Coronary artery (tissue), 2 donors: ENCODE measurements around the gene SEMA4D.

Experiments
- DNase-seq: peaks from one replicate; pipeline ENCODE4 v3.0.0-alpha.2; 2017; ENCODE audit warnings: low spot score
- H3K27ac ChIP-seq, 2 donors: fragments of 200-600 bp; sonication (generic); one replicate each; pipeline ENCODE4 v1.5.1; 2016 to 2019
- H3K4me3 ChIP-seq: fragments of 200-600 bp; sonication (generic); 2 replicates; pipeline ENCODE4 v1.5.1; 2016; ENCODE audit warnings: mild to moderate bottlenecking, moderate library complexity
- TF ChIP-seq, protein P1 (sequence below): fragments of 200-600 bp; sonication (generic); IDR thresholded peaks from one replicate; pipeline ENCODE4 v1.5.1; 2019; ENCODE audit warnings: antibody characterized with exemption

Gene SEMA4D

DNA sequence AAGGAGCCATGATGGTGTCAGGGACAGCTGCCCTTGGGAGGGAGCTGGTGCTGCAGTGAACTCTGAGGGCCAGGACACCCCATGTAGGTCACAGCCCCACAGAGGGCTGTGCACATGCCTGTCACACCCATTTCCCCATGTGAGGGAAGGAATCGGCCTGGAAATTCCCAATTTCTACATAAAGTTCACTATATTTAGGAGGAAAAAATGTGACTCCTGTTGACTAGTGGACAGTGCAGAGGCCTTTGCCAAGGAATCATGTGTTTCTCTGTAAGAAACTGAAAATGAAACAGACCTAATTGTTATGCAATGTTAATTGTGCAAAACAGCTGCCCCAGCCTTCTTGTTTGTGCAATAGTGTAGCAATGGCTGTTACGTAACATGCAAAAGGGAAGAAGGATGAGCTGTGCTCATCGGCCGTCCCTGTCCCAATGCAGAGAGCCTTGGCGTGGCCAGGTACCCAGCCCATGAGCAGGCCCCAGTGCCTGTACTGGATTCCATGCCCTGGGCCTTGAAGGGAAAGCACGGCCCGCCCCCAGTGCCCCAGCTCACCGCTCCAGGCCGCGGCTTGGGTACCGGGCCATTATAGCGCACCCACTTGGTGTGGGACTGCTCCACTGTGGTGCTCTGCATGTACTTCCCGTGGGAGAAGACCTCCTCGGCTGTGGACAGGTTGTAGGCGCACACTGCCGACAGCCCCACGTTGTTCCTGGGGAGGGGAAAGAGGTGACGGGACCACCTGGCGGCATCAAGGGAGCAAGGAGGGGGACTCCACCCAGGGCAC lies 109.6 kb downstream of the SEMA4D start:
- TF ChIP-seq, protein P1, sequence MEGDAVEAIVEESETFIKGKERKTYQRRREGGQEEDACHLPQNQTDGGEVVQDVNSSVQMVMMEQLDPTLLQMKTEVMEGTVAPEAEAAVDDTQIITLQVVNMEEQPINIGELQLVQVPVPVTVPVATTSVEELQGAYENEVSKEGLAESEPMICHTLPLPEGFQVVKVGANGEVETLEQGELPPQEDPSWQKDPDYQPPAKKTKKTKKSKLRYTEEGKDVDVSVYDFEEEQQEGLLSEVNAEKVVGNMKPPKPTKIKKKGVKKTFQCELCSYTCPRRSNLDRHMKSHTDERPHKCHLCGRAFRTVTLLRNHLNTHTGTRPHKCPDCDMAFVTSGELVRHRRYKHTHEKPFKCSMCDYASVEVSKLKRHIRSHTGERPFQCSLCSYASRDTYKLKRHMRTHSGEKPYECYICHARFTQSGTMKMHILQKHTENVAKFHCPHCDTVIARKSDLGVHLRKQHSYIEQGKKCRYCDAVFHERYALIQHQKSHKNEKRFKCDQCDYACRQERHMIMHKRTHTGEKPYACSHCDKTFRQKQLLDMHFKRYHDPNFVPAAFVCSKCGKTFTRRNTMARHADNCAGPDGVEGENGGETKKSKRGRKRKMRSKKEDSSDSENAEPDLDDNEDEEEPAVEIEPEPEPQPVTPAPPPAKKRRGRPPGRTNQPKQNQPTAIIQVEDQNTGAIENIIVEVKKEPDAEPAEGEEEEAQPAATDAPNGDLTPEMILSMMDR: no peak
- Histone ChIP-seq H3K4me3 (no peak overlapping the region), H3K27ac (peak overlapping the region in 1 of 2 donors; percentile 72)
- DNase-seq: no peak

DNA sequence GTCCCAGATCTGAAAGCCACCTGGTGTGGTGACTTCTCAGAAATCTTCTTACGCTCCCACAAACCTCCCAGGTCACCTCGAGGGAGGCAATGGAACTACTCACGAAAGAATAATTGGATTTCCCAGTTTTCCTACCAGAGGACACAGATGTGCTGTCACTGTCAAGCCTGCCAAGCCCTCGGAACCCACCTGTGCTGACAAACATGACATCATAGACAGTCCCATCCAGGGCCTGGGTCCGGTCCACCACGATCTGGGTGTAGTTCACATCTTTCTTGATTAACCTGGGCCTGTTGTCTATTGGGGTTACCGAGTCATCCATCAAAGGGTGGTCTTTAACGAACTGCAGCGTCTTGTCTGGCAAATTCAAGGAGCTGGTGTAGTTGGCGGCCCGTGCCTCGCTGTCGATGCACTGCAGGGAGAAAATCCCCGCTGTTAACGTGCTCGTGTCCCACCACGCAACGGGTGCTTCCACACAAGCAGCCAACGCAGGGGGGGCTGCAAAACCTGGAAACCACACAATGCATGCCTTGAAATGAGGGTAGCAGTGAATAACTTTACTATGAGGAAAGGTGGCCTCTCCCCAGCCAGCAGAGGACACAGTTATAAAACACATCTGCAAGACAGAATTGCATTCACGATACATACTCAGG lies 110.6 kb downstream of the SEMA4D start:
- TF ChIP-seq, protein P1: no peak
- Histone ChIP-seq H3K4me3 (no peak overlapping the region), H3K27ac (peak overlapping the region in 1 of 2 donors; percentile 72)
- no peak for DNase-seq

DNA sequence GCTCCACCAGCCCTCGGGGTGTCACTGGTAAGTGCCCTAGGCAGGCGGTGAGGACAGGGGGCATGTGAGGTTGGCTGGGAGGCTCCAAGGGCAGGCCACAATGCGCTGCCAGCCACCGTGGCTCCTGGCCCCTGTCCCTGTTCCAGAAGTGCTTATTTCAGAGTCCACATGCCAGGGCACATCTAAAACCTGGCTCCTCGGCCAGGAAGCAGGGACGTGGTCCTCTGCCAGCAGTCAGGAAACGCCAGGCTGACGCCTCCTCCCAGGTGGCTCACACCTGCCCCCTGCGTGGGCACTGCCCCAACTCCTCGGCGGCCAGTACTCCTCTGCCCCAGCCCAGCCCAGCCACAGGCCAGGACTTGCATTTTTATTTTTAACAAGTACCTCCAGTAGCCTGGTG lies 111.1 kb downstream of the SEMA4D start:
- Histone ChIP-seq H3K27ac (no peak overlapping the region), H3K4me3 (no peak overlapping the region)
- TF ChIP-seq, protein P1: no peak
- DNase-seq: no peak

DNA sequence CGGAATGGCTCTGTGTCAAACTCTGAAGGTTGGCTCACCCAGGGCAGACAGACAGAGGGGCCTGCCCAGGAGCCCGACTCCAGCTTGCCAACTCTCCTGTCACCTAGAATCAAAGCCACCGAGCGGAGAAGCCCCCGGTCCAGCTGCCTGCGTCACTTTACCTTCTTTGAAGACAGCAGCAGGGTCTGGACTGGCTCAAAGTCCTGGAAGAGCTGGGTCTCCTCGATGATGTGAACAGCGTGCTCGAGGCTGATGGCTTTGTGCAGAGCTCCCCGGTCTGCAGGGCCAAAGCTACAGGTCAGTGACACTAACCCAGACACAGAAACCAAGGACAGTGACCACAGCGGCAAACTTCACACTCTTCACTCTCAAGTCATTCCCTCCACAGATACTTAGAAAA lies 111.7 kb downstream of the SEMA4D start:
- TF ChIP-seq, protein P1: no peak
- Histone ChIP-seq H3K4me3 (no peak overlapping the region), H3K27ac (no peak overlapping the region)
- DNase-seq: no peak

DNA sequence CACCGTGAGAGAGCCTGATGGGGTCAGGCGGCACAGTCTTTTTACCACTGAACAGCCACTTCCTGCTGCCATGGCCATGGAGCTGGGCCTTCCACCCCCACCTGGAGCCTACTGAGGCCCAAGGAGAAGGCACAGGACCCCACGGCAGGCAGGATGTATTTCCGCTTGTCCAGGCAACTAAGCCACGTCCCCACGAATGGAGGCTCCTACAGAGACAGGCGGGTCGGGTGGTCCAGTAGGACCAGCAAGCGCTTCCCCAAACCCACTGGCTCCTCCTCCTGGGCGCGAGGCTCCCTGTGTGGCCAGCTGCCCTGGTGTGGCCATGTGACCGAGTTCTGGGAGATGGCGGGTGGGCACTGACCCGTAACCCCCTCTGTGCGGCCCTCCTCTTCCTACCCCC lies 113.1 kb downstream of the SEMA4D start:
- no peak for DNase-seq
- no peak overlapping the region for H3K27ac ChIP-seq
- no peak overlapping the region for H3K4me3 ChIP-seq
- TF ChIP-seq, protein P1: no peak

DNA sequence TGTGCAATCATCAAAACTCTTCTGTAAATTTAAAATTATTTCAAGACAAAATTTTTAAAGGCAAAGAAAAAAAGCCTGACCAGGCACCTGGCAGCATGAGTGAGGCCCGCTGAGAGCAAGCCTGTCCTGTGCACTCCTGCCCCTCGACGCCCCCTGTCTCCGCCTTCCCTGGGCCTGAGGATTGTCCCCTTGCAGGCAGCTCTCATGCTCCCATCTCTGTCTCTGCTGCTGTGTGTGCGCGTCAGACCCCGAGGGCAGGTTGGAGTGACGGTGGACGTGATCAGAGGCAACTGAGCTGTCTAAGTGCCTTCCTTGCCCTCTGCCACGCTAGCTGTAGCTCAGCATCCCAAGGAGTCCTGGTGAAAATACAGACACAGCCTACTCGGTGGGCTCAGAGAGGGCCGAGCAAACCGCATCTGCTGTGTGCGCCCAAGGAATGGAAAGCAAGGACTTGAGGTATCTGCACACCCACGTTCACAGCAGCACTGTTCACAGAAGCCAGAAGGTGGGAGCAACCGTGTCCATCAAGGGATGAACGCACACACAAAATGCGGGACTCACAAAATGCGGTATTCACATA lies 114.1 kb downstream of the SEMA4D start:
- Histone ChIP-seq H3K4me3 (no peak overlapping the region), H3K27ac (no peak overlapping the region)
- DNase-seq: no peak
- TF ChIP-seq, protein P1: no peak
